Esophagus squamous epithelium (tissue), 5 donors: ENCODE measurements around the gene GCNT2. TPM values are rescaled to one million over a fixed set of nuclear protein-coding genes. Genes with fewer than 3 reads are reported as not detected.

Experiments used
- DNase-seq: peaks from one replicate; lab custom pipeline; 2025; lab: John Stamatoyannopoulos, UW
- H3K27ac ChIP-seq, 4 donors: fragments of 200-600 bp; sonication (generic); one replicate each; pipeline ENCODE4 v1.5.1; 2016 to 2019; ENCODE audit warnings: mild to moderate bottlenecking in 1 of 4
- H3K27me3 ChIP-seq, 4 donors: fragments of 200-600 bp; sonication (generic); 1 replicate in 3 of 4; 2 replicates in 1 of 4; pipeline versions ENCODE4 v1.5.1 to v1.6.0; 2017 to 2021; ENCODE audit warnings: antibody characterized with exemption in 1 of 4
- H3K36me3 ChIP-seq, 3 donors: fragments of 200-600 bp; sonication (generic); one replicate each; pipeline ENCODE4 v1.5.1; 2016 to 2019
- H3K4me1 ChIP-seq, 3 donors: fragments of 200-600 bp; sonication (generic); one replicate each; pipeline ENCODE4 v1.5.1; 2017 to 2019
- H3K4me3 ChIP-seq, 4 donors: fragments of 200-600 bp; sonication (generic); 1 replicate in 3 of 4; 2 replicates in 1 of 4; pipeline ENCODE4 v1.5.1; 2016 to 2019; ENCODE audit warnings: mild to moderate bottlenecking in 2 of 4, moderate library complexity in 1 of 4
- H3K9me3 ChIP-seq, 3 donors: fragments of 200-600 bp; sonication (generic); one replicate each; pipeline ENCODE4 v1.5.1; 2016 to 2019
- POLR2A ChIP-seq, 4 donors: fragments of 450-650 bp; IDR thresholded peaks; one replicate each; pipeline ENCODE4 v1.6.1; 2017; ENCODE audit warnings: antibody characterized with exemption in 4 of 4, mild to moderate bottlenecking in 4 of 4, moderate library complexity in 3 of 4
- WGBS, 2 donors: methylation state at CpG; one replicate each; pipeline ENCODE4 v1.1.5; 2018; 5-methylcytosine and 5-hydroxymethylcytosine counted together
- intact Hi-C: fragments of 100-400 bp; cut with DNase I; formaldehyde crosslinking; loops from one replicate; pipeline ENCODE4 v1.15.0; 2022
- total RNA-seq, 4 donors: library from RNA; depleted of rRNA; stranded (reverse); fragments of >200 nt; gene quantifications; one replicate each; pipeline ENCODE4 v1.1.0, GENCODE V29; 2016
- TF ChIP-seq, protein P1 (sequence below), 6 experiments: fragments of 450-650 bp in 4 of 6; fragments of 200-600 bp in 2 of 6; sonication (generic) in 2 of 6; IDR thresholded peaks; one replicate each; pipeline ENCODE4 v1.5.1; 2016 to 2019; ENCODE audit warnings: antibody characterized with exemption in 6 of 6, mild to moderate bottlenecking in 4 of 6, moderate library complexity in 4 of 6
- donor health status: DM: yes; HTN: yes; CAD: no.

GCNT2 gene
- total RNA-seq, 4 donors from 2014 or later = 6.9 to 17.2 (median 8.9) TPM

DNA sequence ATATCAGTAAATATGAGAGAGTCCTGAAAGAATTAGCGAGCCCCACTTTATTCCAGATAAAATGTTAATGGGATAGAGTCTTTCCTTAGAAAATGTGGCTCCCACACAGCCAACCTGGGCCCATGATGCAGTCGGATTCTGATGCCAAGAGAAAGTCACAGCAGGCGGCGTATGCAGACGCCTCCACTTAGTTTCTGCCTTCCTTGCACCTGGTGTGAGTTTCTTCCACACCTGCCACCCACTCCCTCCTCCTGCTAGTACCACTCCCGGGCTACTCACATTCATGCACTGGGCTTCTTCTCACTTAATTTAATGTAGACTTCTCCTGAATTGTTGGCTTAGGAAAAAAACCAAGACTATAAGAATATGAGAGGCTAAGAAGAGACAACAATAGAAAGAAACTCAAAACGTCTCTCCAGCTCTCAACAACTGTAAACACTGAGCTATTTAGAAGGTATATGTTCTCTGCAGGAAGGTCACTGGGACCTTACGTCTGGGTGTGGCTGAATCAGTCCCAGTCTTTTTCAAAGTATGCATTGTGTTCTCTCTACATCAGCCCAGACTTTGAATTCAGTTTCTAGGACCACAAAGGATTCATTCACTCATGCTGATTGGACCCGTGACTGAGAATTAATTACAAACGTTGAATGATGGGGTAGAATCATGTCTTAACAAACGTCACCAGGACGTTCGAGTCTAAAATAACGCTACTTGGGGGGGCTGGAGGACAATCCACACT lies 70.4 kb downstream of the GCNT2 start:
- Histone ChIP-seq H3K4me1 (peaks cover 0 to 15% (median 0%) of the 10 kb centered on the region in 3 donors), H3K4me3 (no peak overlapping the region), H3K36me3 (no peaks in the 10 kb centered on the region), H3K27ac (no peak overlapping the region), H3K27me3 (no peaks in the 10 kb centered on the region), H3K9me3 (no peaks in the 10 kb centered on the region)
- no peak for DNase-seq
- WGBS, 2 donors = 73 to 81% methylated on average over 14 of the region's 14 CpGs
- TF ChIP-seq, protein P1, sequence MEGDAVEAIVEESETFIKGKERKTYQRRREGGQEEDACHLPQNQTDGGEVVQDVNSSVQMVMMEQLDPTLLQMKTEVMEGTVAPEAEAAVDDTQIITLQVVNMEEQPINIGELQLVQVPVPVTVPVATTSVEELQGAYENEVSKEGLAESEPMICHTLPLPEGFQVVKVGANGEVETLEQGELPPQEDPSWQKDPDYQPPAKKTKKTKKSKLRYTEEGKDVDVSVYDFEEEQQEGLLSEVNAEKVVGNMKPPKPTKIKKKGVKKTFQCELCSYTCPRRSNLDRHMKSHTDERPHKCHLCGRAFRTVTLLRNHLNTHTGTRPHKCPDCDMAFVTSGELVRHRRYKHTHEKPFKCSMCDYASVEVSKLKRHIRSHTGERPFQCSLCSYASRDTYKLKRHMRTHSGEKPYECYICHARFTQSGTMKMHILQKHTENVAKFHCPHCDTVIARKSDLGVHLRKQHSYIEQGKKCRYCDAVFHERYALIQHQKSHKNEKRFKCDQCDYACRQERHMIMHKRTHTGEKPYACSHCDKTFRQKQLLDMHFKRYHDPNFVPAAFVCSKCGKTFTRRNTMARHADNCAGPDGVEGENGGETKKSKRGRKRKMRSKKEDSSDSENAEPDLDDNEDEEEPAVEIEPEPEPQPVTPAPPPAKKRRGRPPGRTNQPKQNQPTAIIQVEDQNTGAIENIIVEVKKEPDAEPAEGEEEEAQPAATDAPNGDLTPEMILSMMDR (IDR thresholded peaks at IDR 0.05) = no peak
- no peak for TF ChIP-seq POLR2A (IDR thresholded peaks at IDR 0.05)
- intact Hi-C loops = no loop called here

DNA sequence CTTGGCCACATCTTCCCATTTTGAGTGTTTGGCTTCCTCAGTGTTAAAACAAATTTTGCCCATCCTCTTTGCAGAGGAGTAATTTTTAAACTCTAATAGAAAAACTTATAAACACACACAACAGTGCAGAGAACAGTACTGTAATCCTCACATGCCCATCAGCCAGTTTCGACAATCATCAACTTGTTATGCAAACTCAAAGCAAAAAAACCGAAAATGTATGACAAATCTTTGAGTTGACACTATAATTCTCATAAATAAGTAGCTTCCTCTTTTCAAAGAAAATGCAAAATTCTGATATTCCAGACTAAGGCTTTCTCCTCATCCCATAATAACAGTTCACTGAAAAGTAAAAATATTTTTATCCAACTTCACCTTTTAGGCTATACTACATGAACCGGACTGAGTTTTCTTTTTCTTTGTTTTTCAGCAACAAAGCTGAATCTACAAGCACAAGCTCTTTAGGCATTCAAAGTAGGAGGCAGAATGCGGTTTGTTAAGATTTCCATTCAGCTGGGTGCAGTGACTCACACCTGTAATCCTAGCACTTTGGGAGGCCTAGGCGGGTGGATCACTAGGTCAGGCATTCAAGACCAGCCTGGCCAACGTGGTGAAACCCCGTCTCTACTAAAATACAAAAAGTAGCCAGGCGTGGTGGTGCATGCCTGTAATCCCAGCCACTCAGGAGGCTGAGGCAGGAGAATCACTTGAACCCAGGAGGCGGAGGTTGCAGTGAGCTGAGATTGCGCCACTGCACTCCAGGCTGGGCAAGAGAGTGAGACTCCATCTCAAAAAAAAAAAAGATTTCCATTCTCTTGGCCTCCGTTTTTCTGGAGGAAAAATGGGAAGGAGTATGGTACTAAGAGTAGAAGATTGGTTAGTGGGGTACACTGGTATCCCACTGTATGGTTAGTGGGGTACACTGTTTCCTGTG lies 74.8 kb downstream of the GCNT2 start:
- peaks cover 0 to 15% (median 0%) of the 10 kb centered on the region in 3 donors for H3K4me1 ChIP-seq
- DNase-seq = no peak
- 40 to 59% methylated on average over 10 to 11 of the region's 11 CpGs for WGBS, 2 donors
- no peaks in the 10 kb centered on the region for H3K9me3 ChIP-seq
- H3K4me3 ChIP-seq = no peak overlapping the region
- intact Hi-C loops = no loop called here
- peak overlapping the region in 3 of 4 donors; percentile 24 to 59 (median 56) for H3K27ac ChIP-seq
- no peaks in the 10 kb centered on the region for H3K27me3 ChIP-seq
- no peak for TF ChIP-seq POLR2A (IDR thresholded peaks at IDR 0.05)
- TF ChIP-seq, protein P1 (IDR thresholded peaks at IDR 0.05) = no peak
- H3K36me3 ChIP-seq = no peaks in the 10 kb centered on the region

DNA sequence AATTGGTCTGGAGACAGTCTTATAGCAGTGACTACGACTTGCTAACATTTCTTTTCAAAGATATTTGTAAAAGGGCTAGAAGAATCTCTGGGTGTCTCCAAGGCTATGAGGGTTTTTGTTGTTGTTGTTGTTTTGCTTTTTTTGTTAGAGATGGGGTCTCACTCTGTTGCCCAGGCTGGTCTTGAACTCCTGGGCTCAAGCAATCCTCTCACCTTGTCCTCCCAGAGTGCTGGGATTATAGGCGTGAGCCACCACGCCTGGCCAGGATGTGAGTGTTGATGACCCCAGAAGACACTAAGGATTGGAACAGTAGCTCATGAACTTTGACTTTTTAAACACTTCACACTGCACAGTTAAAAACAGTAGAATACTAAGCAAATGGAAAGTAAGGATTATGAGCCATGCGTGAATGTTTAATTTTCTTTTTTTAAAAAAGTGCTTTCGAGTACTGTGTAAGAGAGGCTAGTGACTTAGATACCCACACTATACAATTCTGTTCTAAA lies 76.4 kb downstream of the GCNT2 start:
- Histone ChIP-seq H3K27me3 (no peaks in the 10 kb centered on the region), H3K9me3 (no peaks in the 10 kb centered on the region), H3K4me3 (no peak overlapping the region), H3K27ac (no peak overlapping the region), H3K36me3 (no peaks in the 10 kb centered on the region), H3K4me1 (peaks cover 0 to 15% (median 0%) of the 10 kb centered on the region in 3 donors)
- no peak for TF ChIP-seq POLR2A (IDR thresholded peaks at IDR 0.05)
- TF ChIP-seq, protein P1 (IDR thresholded peaks at IDR 0.05) = no peak
- no peak for DNase-seq
- intact Hi-C loops = no loop called here
- 84 to 94% methylated on average over 5 of the region's 5 CpGs for WGBS, 2 donors

DNA sequence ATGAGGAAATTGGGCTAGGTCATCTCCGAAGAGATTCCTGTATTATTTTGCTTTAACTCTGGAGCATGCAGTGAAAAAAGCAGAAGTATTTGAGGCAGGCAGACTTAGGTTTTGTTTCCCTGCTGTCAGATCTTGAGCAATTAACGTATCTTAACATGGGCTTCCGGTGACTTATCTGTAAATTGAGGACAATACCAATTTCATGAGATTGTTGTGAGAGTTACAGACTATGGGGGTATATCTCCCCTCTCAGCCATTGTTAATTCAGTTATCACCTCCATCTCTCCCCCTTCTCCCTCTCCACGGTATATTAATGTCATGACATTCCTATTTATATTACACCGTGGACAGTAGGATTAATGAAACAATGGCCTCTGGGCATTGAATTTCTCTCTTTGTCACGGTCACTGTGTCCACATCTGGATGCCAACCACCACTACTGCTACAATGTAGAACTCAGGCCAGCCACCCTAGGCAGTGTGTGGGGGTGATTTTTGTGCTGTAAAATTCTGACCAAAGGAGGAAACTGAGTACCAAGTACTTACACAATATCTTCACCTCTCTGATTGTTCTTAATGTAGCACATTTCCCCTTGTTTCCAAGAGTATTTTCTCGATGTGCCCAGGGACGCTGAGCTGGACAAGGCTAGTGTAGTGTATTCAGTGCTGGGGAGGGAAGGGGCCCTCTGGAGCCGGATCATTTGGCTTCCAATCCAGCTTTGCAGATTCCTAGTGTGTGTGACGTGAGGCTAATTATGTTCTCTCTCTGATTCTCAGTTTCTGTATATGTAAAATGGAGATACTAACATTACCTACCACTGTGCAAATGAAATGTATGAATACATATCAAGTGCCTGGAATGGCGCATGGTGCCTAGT lies 77.2 kb downstream of the GCNT2 start:
- Histone ChIP-seq H3K9me3 (no peaks in the 10 kb centered on the region), H3K36me3 (no peaks in the 10 kb centered on the region), H3K27ac (peak overlapping the region in 1 of 4 donors; percentile 34), H3K4me3 (no peak overlapping the region), H3K4me1 (peaks cover 0 to 15% (median 0%) of the 10 kb centered on the region in 3 donors), H3K27me3 (no peaks in the 10 kb centered on the region)
- intact Hi-C loops = no loop called here
- TF ChIP-seq POLR2A (IDR thresholded peaks at IDR 0.05) = no peak
- TF ChIP-seq, protein P1 (IDR thresholded peaks at IDR 0.05) = no peak
- 65 to 71% methylated on average over 11 of the region's 11 CpGs for WGBS, 2 donors
- DNase-seq = no peak
